Peyer's patch (tissue), 4 donors: Measurements from ENCODE around the gene ZNF547. TPM values are rescaled to one million over a fixed set of nuclear protein-coding genes. Genes with fewer than 3 reads are reported as not detected.

ENCODE experiments used
- DNase-seq, 3 donors: peaks; one replicate each; pipeline ENCODE4 v3.0.0-alpha.2; 2017 to 2019
- H3K27ac ChIP-seq, 4 donors: fragments of 200-600 bp; sonication (generic); one replicate each; pipeline ENCODE4 v1.5.1; 2016 to 2019
- H3K27me3 ChIP-seq, 2 donors: fragments of 200-600 bp; sonication (generic); one replicate each; pipeline ENCODE4 v1.5.1; 2019
- H3K36me3 ChIP-seq, 3 donors: fragments of 200-600 bp; sonication (generic); one replicate each; pipeline ENCODE4 v1.5.1; 2016 to 2019
- H3K4me1 ChIP-seq, 4 donors: fragments of 200-600 bp; sonication (generic); one replicate each; pipeline ENCODE4 v1.5.1; 2016 to 2019
- H3K4me3 ChIP-seq, 4 donors: fragments of 200-600 bp; sonication (generic); 1 replicate in 3 of 4; 2 replicates in 1 of 4; pipeline ENCODE4 v1.5.1; 2016 to 2019; ENCODE audit warnings: mild to moderate bottlenecking in 1 of 4
- H3K9me3 ChIP-seq, 4 donors: fragments of 200-600 bp; sonication (generic); one replicate each; pipeline ENCODE4 v1.5.1; 2016 to 2019; ENCODE audit warnings: mild to moderate bottlenecking in 1 of 4
- CTCF ChIP-seq, 6 experiments: fragments of 450-650 bp in 4 of 6; fragments of 200-600 bp in 2 of 6; sonication (generic) in 1 of 6; IDR thresholded peaks; one replicate each; pipeline ENCODE4 v1.5.1; 2017 to 2019; ENCODE audit warnings: antibody characterized with exemption in 6 of 6, mild to moderate bottlenecking in 3 of 6, moderate library complexity in 1 of 6
- POLR2A ChIP-seq, 2 donors: fragments of 450-650 bp; IDR thresholded peaks; one replicate each; pipeline ENCODE4 v1.5.1; 2017; ENCODE audit warnings: antibody characterized with exemption in 2 of 2, mild to moderate bottlenecking in 2 of 2, moderate library complexity in 2 of 2
- total RNA-seq, 4 donors: library from RNA; depleted of rRNA; stranded (reverse); fragments of >200 nt; gene quantifications; one replicate each; pipeline ENCODE4 v1.1.0, GENCODE V29; 2016

Gene ZNF547
- total RNA-seq, 4 donors from 2014 or later, result 0.53 to 6.6 (median 3.6) TPM

- TF ChIP-seq POLR2A (IDR thresholded peaks at IDR 0.05), result no peak
- TF ChIP-seq CTCF (IDR thresholded peaks at IDR 0.05), result no peak
- peak overlapping the region in 2 of 4 donors; percentile 67 to 73 for H3K27ac ChIP-seq
- peaks cover 0 to 8% (median 7%) of the 10 kb centered on the region in 4 donors for H3K4me1 ChIP-seq
- H3K36me3 ChIP-seq, result peaks cover 0 to 40% (median 0%) of the 10 kb centered on the region in 3 donors
- H3K9me3 ChIP-seq, result peaks cover 0 to 28% (median 0%) of the 10 kb centered on the region in 4 donors
- peak overlapping the region; percentile 66 to 84 (median 71) for H3K4me3 ChIP-seq
- DNase-seq, result no peak
- no peaks in the 10 kb centered on the region for H3K27me3 ChIP-seq
Observed at GRCh38 chr19:57351867-57352266, 11.5 kb upstream of the ZNF547 start.

- Histone ChIP-seq H3K9me3 (peaks cover 0 to 54% (median 0%) of the 10 kb centered on the region in 4 donors), H3K27ac (no peak overlapping the region), H3K27me3 (no peaks in the 10 kb centered on the region), H3K4me1 (peaks cover 0 to 8% (median 7%) of the 10 kb centered on the region in 4 donors), H3K36me3 (peaks cover 0 to 55% (median 0%) of the 10 kb centered on the region in 3 donors), H3K4me3 (no peak overlapping the region)
- no peak for DNase-seq
- no peak for TF ChIP-seq POLR2A (IDR thresholded peaks at IDR 0.05)
- no peak for TF ChIP-seq CTCF (IDR thresholded peaks at IDR 0.05)
Observed at GRCh38 chr19:57355916-57356315, 7.4 kb upstream of the ZNF547 start.

GRCh38 chr19:57357406-57357805 lies 5.9 kb upstream of the ZNF547 start:
- Histone ChIP-seq H3K27me3 (no peaks in the 10 kb centered on the region), H3K9me3 (peaks cover 0 to 57% (median under 1%) of the 10 kb centered on the region in 4 donors), H3K36me3 (peaks cover 0 to 55% (median 0%) of the 10 kb centered on the region in 3 donors), H3K4me3 (no peak overlapping the region), H3K27ac (no peak overlapping the region), H3K4me1 (peaks cover 0 to under 1% (median 0%) of the 10 kb centered on the region in 4 donors)
- no peak for DNase-seq
- no peak for TF ChIP-seq POLR2A (IDR thresholded peaks at IDR 0.05)
- no peak for TF ChIP-seq CTCF (IDR thresholded peaks at IDR 0.05)

- H3K4me3 ChIP-seq, result no peak overlapping the region
- H3K27me3 ChIP-seq, result no peaks in the 10 kb centered on the region
- peaks cover 0 to 52% (median 2%) of the 10 kb centered on the region in 4 donors for H3K9me3 ChIP-seq
- H3K36me3 ChIP-seq, result peaks cover 0 to 41% (median 0%) of the 10 kb centered on the region in 3 donors
- TF ChIP-seq CTCF (IDR thresholded peaks at IDR 0.05) (no peak), POLR2A (IDR thresholded peaks at IDR 0.05) (no peak)
- no peak overlapping the region for H3K27ac ChIP-seq
- peaks cover 0 to 7% (median 0%) of the 10 kb centered on the region in 4 donors for H3K4me1 ChIP-seq
- no peak for DNase-seq
Observed at GRCh38 chr19:57359300-57359699, 4.1 kb upstream of the ZNF547 start.

GRCh38 chr19:57362419-57362818 lies 932 bp upstream of the ZNF547 start:
- Histone ChIP-seq H3K4me1 (peaks cover 0 to 10% (median 0%) of the 10 kb centered on the region in 4 donors), H3K9me3 (peaks cover 0 to 30% (median 2%) of the 10 kb centered on the region in 4 donors), H3K4me3 (peak overlapping the region in 1 of 4 donors; percentile 92), H3K36me3 (peaks cover 0 to 10% (median 0%) of the 10 kb centered on the region in 3 donors), H3K27me3 (no peaks in the 10 kb centered on the region), H3K27ac (peak overlapping the region in 3 of 4 donors; percentile 92 to 96 (median 92))
- no peak for DNase-seq
- TF ChIP-seq POLR2A (IDR thresholded peaks at IDR 0.05) (no peak), CTCF (IDR thresholded peaks at IDR 0.05) (no peak)
